ENCODE measurements around the gene OGFRL1.

The OGFRL1 gene

DNA sequence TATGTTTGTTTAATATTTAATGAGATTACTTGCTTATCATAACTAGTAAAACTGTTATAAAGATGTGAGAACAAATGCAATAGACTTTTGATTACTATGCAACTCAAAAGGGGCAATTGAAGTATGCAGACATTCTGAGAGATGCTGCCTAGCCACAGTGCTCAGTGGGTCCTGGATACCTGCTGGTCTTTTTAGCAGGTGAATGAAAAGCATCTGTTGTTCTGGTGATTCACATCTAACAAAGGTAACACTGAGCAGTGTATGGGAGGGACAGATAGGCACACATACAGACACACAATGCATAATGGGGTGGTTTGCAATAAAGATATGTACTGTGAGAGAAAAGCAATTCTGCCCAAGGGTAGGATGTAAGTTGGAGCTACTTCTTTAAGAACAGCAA lies 46.9 kb downstream of the OGFRL1 start:
- no peak for DNase-seq

GRCh38 chr6:71336901-71337300 lies 48.3 kb downstream of the OGFRL1 start:
- no peak for DNase-seq

DNA sequence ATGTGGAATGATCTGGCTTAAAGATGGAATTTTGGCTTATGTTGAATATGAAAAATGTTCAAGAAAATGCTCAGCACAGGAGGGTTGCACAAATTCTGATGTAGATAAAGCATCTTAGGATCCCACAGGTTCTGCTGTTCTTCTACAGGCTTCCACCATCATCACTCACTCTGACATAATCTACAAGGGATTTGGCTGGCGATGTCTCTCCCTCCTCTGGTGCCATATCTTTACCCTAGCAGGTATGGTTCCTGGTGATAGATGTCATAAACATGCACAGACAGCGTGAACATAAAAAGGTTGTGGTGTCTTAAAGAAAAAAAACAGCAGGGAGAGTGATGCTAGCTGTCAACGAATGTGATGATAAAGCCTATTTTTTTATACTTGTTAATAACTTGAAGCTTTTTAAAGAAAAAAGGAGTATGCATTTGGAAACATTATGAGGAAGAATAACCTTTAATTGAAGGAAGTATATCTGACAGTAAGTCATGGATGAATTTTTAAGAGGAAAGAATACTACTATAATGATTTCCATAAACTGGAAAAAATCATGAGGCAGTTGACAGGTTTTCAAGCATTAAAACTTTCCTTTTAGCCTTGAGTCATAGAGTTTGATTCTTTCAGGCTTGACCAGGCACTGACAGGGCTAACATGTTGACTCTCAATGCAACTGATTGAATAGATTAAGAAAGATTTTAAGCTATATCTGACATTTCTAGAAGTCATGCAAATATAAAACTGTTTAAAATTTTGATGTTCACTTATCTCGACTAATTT lies 50.1 kb downstream of the OGFRL1 start:
- DNase-seq = no peak

GRCh38 chr6:71342772-71343171 lies 54.2 kb downstream of the OGFRL1 start:
- DNase-seq = no peak

- no peak for DNase-seq
Observed at GRCh38 chr6:71345476-71346333, 57.1 kb downstream of the OGFRL1 start.

DNA sequence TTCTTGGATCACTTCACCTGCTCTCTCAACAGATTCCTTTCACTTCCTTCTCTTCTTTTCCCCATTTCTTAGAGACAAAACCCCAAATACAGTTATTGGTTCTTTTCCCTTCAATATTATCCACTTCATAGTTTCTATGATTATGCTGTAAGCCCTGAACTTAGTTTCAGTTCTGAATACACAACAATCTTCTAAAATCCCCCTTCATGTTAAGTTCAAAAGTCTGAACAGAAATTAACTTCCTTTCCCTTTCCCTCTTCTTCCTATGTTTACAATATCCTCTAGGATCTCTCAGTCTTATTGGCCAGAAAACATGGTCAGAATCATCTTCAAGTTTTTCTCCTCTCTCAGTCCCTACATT lies 57.7 kb downstream of the OGFRL1 start:
- DNase-seq = no peak

- DNase-seq = no peak
Observed at GRCh38 chr6:71347119-71347518, 58.5 kb downstream of the OGFRL1 start.

DNA sequence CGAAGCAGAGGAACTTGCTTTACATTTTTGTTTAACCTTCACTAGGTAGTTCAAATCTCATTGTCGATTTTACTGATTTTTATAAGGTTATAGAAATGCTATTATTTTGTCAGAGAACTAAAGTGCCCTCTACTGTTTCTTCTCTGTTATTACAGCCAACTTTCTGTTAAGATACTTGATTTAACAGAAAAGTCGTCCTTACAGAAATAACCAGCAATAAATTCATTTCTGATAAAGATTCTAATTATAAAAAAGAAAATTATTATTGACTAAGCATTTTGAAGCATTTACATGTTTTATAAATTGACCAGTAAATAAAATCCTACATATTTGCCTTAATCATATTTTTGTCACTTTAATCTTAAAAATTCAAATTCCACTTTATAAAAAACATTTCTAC lies 60.8 kb downstream of the OGFRL1 start:
- no peak for DNase-seq

- DNase-seq = no peak
Observed at GRCh38 chr6:71349976-71350615, 61.5 kb downstream of the OGFRL1 start.

GRCh38 chr6:71351190-71351589 lies 62.6 kb downstream of the OGFRL1 start:
- no peak for DNase-seq
